IPS DF 4.7 (cell line): ENCODE measurements around the gene MRPS34.
"Not testable (repeated sequence)": the region's sequence is repeated elsewhere in the genome, so short reads cannot be mapped to it uniquely, and the experiment has no call there.

Experiments used
- DNase-seq: peaks from one replicate; pipeline ENCODE4 v3.0.0-alpha.2; 2013; ENCODE audit warnings: low spot score; ENCODE audit errors: extremely low read depth

MRPS34 gene

GRCh38 chr16:1757714-1758461, 15.0 kb downstream of the MRPS34 start:
- DNase-seq: no peak

- no peak for DNase-seq
Observed at GRCh38 chr16:1754204-1754603, 18.7 kb downstream of the MRPS34 start.

- no peak for DNase-seq
Observed at GRCh38 chr16:1752853-1753252, 20.1 kb downstream of the MRPS34 start.

DNA sequence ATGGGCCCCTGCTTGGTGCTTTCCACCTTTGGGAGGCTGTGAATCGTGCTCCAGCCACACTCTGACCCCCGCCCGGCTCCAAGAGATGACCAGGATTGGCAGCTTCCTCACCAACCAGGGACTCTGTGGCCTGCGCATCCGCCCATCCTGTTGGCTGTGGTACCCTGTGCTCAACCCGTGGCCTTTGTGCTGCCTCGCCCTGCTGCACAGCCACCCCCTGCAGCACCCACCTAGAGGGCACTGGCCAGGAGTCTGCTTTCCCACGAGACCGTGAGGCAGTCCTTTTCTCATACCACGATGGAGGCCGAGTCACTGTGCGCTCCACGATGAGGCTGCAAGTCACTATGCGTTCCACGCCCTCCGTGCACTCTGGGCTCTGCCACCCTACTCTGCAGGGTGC, 21.0 kb downstream of the MRPS34 start:
- DNase-seq: no peak

GRCh38 chr16:1749152-1750117, 23.5 kb downstream of the MRPS34 start:
- no peak for DNase-seq

DNA sequence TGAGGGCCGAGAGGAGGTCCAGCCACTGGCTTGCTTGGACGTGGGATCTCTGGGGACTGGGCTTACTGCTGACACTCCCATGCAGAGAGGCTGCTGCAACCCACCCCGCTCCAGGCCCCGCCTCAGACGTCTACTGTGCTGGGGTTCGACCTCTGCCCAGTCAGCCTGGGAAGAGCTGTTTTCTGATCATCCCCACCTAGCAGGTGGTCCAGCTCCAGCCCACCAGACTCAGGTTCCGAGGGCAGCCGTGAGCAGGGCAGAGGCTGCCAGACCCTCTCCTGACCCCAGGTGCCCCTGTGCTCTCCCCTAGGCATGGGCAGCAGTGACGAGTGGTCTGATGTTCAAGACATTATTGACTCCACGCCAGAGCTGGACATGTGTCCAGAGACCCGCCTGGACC, 25.0 kb downstream of the MRPS34 start:
- DNase-seq: no peak

- no peak for DNase-seq
Observed at GRCh38 chr16:1746693-1747195, 26.2 kb downstream of the MRPS34 start.

- no peak for DNase-seq
Observed at GRCh38 chr16:1745900-1746692, 26.8 kb downstream of the MRPS34 start.

- DNase-seq: no peak
Observed at GRCh38 chr16:1745181-1745899, 27.6 kb downstream of the MRPS34 start.

DNA sequence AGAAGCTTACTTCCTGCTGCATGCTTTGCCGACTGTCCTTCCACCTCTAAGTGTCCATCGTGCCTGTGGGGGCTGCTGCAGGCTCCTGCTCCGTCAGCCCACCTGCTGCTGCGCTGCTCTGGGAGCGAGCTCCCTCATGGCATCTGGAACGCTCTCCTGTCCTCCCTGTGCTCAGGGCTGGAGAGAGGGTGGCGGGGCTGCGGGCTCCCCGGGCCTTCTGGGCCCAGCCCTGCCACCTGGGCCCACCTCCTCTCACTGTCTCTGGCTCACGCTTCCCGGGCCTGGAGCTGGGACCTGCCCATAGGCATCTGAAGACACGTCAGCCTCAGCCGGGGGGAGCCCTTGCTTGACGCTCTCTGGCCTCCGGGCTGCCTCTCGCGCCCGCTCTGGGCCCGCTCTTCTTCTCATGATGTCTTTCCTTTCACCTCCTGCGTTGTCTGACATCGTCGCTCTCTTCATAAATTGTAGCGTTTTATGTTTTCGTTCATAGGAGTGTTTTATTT, 28.5 kb downstream of the MRPS34 start:
- DNase-seq: no peak

- no peak for DNase-seq
Observed at GRCh38 chr16:1743376-1744337, 29.3 kb downstream of the MRPS34 start.

DNA sequence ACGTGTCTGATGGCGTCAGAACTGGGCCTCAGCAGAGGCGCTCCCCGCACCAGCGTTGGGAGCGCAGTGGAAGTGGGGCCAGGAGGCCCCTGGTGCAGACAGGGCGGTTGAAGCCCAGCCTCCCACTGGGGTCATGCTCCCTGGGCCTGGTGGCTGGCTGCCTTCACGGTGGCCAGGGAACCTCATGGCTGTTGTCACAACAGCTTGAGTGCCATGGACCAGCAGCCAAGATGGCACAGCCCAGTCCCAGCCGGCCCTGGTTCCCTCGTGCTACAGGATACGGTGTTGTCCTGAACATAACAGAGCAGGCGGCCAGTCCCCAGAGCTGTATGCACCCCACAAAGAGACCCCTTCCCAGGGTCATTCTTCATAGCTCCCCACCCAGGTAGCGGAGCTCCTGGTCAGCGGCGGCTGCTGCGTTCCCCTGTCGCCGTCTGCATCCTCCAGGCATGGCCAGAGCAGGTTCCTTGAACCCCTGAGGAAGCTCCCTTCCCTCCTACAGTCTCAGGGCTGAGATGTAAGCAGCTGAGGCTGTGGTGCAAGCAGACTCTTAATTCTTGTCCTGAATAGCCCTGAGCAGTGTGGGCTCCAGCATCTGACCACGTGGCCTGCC, 31.3 kb downstream of the MRPS34 start:
- no peak for DNase-seq

GRCh38 chr16:1740781-1741490, 32.0 kb downstream of the MRPS34 start:
- DNase-seq: no peak

DNA sequence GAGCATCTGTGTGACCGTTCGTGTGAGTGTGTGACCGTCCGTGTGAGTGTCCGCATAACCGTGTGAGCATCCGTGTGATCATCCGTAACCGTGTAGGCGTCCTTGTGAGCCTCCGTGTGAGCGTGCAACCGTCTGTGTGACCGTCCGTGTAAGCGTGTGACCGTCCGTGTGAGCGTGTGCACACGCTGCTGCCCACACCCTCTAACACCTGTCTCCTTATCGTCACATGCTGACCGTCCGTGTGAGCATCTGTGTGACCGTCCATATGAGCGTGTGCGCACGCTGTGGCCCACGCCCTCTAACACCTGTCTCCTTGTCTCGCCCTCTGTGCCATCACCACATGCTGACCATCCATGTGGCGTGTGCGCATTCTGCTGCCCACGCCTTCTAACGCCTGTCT, 32.7 kb downstream of the MRPS34 start:
- no peak for DNase-seq

DNA sequence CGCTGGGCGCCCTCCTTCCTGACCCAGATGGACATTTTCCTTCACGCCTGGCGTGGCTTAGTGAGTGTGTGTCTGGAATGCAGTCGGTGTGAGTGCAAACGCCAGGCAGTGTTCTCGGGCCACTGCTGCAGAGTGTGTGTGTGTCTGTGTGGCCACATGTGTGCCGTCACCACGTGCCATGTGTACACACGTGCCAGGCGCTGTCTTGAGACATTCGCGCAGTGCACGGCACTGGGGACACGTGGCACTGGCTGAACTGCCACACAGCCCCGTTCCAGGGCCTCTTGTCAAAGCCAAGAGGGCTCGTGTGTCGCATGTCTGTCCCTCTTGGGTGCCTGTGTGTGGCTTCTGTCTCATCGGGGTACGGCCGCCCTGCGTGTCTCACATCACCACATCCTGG, 38.1 kb downstream of the MRPS34 start:
- DNase-seq: no peak

DNA sequence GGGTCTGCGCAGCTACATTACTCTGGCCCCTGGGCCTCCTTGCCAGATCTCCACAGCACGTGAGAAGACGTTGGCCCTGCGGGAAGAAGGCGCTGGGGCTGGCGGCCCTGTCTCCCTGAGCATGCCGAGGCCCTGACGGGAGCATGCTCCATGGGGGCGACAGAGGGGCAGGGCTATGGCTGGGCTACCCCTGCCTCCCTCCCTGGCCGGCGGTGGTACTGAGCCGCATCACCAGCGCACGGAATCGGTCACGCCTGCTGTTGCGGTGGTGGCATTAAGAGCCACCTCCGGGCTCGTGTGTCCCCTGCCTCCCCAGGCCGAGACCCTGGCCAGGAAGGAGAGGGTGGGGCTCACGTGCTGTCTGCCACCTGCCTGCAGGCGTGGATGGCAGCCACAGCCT, 38.8 kb downstream of the MRPS34 start:
- no peak for DNase-seq

DNA sequence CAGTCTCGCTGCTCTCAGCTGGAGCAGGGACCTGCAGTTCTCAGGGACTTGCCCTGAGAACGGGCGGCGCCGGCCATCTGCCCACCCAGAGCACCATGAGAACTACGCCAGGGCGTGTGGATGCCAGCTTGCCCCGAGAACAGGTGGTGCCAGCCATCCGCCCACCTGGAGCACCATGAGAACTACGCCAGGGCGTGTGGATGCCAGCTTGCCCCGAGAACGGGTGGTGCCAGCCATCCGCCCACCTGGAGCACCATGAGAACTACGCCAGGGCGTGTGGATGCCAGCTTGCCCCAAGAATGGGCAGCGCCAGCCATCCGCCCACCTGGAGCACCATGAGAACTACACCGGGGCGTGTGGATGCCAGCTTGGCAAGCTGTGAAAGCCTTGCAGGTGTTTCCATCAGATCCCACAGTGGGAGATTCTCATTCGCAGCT, 40.4 kb downstream of the MRPS34 start:
- not testable (repeated sequence) for DNase-seq

- DNase-seq: no peak
Observed at GRCh38 chr16:1732071-1732470, 40.9 kb downstream of the MRPS34 start.
